A673 (cell line): Measurements from ENCODE around the gene MDN1. TPM values are rescaled to one million over a fixed set of nuclear protein-coding genes. Genes with fewer than 3 reads are reported as not detected.

Experiments
- BruUV-seq: library from RNA; stranded (reverse); fragments of 400-500 nt; replicated peaks from 2 replicates; lab custom pipeline; 2021; lab: Mats Ljungman, UMichigan
- CTCF ChIA-PET: fragments of 300-600 bp; sonication (Branson Sonifier 250); formaldehyde crosslinking; loops from one replicate; lab custom pipeline; 2022; ENCODE audit warnings: antibody characterized with exemption; lab: Charles Lee
- POLR2A ChIA-PET: fragments of 300-600 bp; sonication (Branson Sonifier 250); formaldehyde crosslinking; loops from one replicate; lab custom pipeline; 2022; ENCODE audit warnings: antibody characterized with exemption; ENCODE audit not compliant: low non-redundant PET; lab: Charles Lee
- DNase-seq: peaks from one replicate; pipeline ENCODE4 v3.0.0-alpha.2; 2015; ENCODE audit warnings: low spot score
- H3K27ac ChIP-seq: fragments of 200-600 bp; sonication (generic); 2 replicates; pipeline ENCODE4 v1.5.1; 2016; ENCODE audit warnings: mixed run types, low read depth, mild to moderate bottlenecking, mixed read lengths, antibody characterized with exemption, low read length; ENCODE audit not compliant: poor library complexity, severe bottlenecking
- H3K27me3 ChIP-seq: fragments of 200-600 bp; sonication (generic); replicated peaks from 2 replicates; pipeline ENCODE4 v1.6.1; 2017; ENCODE audit warnings: mixed run types, low read depth, mild to moderate bottlenecking, mixed read lengths, antibody characterized with exemption, low read length; ENCODE audit not compliant: insufficient read depth, poor library complexity
- H3K36me3 ChIP-seq: fragments of 200-600 bp; sonication (generic); 2 replicates; pipeline ENCODE4 v1.6.1; 2016; ENCODE audit warnings: mixed run types, mild to moderate bottlenecking, mixed read lengths, antibody characterized with exemption, low read length; ENCODE audit not compliant: insufficient read depth, poor library complexity, severe bottlenecking
- H3K4me1 ChIP-seq: fragments of 200-600 bp; sonication (generic); 2 replicates; pipeline ENCODE4 v1.6.1; 2017; ENCODE audit warnings: mixed run types, mild to moderate bottlenecking, mixed read lengths, antibody characterized with exemption, low read length; ENCODE audit not compliant: insufficient read depth, poor library complexity, severe bottlenecking
- H3K4me3 ChIP-seq: fragments of 200-600 bp; sonication (generic); 2 replicates; pipeline ENCODE4 v1.5.1; 2016; ENCODE audit warnings: low read depth, mixed run types, mild to moderate bottlenecking, mixed read lengths, low read length; ENCODE audit not compliant: poor library complexity, severe bottlenecking
- H3K9me3 ChIP-seq: fragments of 200-600 bp; sonication (generic); 2 replicates; pipeline ENCODE4 v1.6.1; 2016; ENCODE audit warnings: mixed run types, low read depth, mild to moderate bottlenecking, mixed read lengths, antibody characterized with exemption, low read length; ENCODE audit not compliant: poor library complexity, severe bottlenecking
- EZH2 ChIP-seq: fragments of 200-600 bp; sonication (generic); IDR thresholded peaks from 2 replicates; pipeline ENCODE4 v1.6.1; 2017; ENCODE audit warnings: borderline replicate concordance, low read depth, mild to moderate bottlenecking, mixed read lengths, antibody characterized with exemption, low read length; ENCODE audit not compliant: poor library complexity, severe bottlenecking
- intact Hi-C: fragments of 100-400 bp; cut with micrococcal nuclease; formaldehyde crosslinking; loops from one replicate; pipeline ENCODE4 v1.10.0; 2022; ENCODE audit not compliant: unreplicated experiment
- total RNA-seq: library from RNA; stranded (reverse); gene quantifications from 2 replicates; pipeline ENCODE4 v1.2.3, GENCODE V29; 2021
- TF ChIP-seq, protein P1 (sequence below): fragments of 300-800, 200-600 bp; sonication (generic); conservative IDR thresholded peaks from 2 replicates; pipeline ENCODE4 v1.5.1; 2017; ENCODE audit warnings: low read depth, mild to moderate bottlenecking, antibody characterized with exemption, low read length, moderate library complexity, mixed read lengths

Gene MDN1
- total RNA-seq, 1 experiment from 2014 or later, result 64.4 TPM

DNA sequence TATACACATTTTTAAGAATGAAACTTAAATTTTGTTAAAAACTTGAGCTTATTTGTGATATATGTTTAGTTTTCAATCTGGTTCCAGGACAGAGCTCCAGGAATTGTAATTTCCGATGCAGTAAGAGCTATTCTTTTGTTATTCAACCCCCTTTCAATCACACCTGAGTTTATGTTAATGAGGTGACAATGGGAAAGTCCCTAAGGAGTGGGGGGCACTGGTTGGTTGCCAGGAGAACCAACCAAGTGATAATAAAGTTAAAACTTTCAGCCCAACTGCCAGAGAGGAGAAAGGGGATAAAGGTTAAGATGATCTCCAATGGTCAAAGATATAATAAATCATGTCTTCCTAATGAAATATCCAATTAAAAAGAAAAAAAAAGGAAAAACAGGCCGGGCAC is 19.8 kb downstream of the MDN1 start:
- TF ChIP-seq, protein P1, sequence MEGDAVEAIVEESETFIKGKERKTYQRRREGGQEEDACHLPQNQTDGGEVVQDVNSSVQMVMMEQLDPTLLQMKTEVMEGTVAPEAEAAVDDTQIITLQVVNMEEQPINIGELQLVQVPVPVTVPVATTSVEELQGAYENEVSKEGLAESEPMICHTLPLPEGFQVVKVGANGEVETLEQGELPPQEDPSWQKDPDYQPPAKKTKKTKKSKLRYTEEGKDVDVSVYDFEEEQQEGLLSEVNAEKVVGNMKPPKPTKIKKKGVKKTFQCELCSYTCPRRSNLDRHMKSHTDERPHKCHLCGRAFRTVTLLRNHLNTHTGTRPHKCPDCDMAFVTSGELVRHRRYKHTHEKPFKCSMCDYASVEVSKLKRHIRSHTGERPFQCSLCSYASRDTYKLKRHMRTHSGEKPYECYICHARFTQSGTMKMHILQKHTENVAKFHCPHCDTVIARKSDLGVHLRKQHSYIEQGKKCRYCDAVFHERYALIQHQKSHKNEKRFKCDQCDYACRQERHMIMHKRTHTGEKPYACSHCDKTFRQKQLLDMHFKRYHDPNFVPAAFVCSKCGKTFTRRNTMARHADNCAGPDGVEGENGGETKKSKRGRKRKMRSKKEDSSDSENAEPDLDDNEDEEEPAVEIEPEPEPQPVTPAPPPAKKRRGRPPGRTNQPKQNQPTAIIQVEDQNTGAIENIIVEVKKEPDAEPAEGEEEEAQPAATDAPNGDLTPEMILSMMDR, result no peak
- no peak for TF ChIP-seq EZH2
- H3K36me3 ChIP-seq, result peaks cover 5% of the 10 kb centered on the region
- no peak overlapping the region for H3K27ac ChIP-seq
- DNase-seq, result no peak
- no peaks in the 10 kb centered on the region for H3K9me3 ChIP-seq
- no peak overlapping the region for H3K4me3 ChIP-seq
- ChIA-PET CTCF (no interaction called here), POLR2A (interaction anchor here (0.6 kb wide), 1 partner anchor 162 kb away, joined by 3 read pairs; no protein-coding TSS in a partner anchor)
- no peaks in the 10 kb centered on the region for H3K27me3 ChIP-seq
- no TSS peak for BruUV-seq
- intact Hi-C loops, result no loop called here
- H3K4me1 ChIP-seq, result no peaks in the 10 kb centered on the region

DNA sequence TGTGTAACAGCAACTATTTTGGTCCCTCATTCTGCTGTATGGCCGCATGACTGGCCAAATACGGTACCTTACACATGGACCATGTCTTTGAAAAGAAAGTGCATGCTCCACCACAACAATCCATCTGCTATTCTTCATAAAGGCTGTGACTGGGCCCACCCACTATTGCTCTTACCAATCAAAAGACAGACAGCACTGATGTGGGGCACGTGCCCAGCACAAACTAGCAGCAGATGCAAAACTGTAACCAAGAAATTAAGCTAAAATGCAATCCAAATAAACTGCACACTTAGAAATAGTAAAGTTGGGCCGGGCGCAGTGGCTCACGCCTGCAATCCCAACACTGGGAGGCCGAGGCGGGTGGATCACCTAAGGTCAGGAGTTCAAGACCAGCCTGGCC is 20.5 kb downstream of the MDN1 start:
- no TSS peak for BruUV-seq
- CTCF ChIA-PET, result no interaction called here
- H3K4me3 ChIP-seq, result no peak overlapping the region
- H3K27ac ChIP-seq, result no peak overlapping the region
- intact Hi-C loops, result no loop called here
- no peaks in the 10 kb centered on the region for H3K9me3 ChIP-seq
- DNase-seq, result no peak
- no peaks in the 10 kb centered on the region for H3K4me1 ChIP-seq
- H3K27me3 ChIP-seq, result no peaks in the 10 kb centered on the region
- no peak for TF ChIP-seq EZH2
- TF ChIP-seq, protein P1, result no peak
- peaks cover 5% of the 10 kb centered on the region for H3K36me3 ChIP-seq
- POLR2A ChIA-PET, result no interaction called here

DNA sequence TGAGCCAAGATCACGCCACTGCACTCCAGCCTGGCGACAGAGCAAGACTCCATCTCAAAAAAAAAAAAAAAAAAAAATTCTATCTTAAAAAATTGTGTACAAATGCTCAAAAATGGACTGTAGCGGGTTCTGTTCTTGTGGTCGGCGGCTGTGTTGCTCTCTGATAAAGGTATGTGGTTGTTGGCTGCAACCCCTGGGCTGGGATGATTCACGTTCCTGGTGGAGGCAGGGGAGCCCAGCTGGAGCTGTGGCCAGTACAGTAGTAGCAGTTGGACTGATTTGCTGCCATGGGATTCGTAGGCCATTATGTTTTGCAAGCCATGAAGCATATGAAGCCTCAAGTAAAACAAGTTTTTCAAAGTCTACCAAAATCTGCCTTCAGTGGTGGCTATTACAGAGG is 22.3 kb downstream of the MDN1 start:
- no peaks in the 10 kb centered on the region for H3K9me3 ChIP-seq
- TF ChIP-seq EZH2, result no peak
- TF ChIP-seq, protein P1, result no peak
- no peak overlapping the region for H3K4me3 ChIP-seq
- intact Hi-C loops, result no loop called here
- POLR2A ChIA-PET, result no interaction called here
- no peaks in the 10 kb centered on the region for H3K4me1 ChIP-seq
- CTCF ChIA-PET, result no interaction called here
- H3K36me3 ChIP-seq, result peaks cover 10% of the 10 kb centered on the region
- BruUV-seq, result no TSS peak
- no peaks in the 10 kb centered on the region for H3K27me3 ChIP-seq
- H3K27ac ChIP-seq, result no peak overlapping the region
- no peak for DNase-seq
